K562 (cell line): ENCODE results near the gene MYH7. TPM values are rescaled to one million over a fixed set of nuclear protein-coding genes. Genes with fewer than 3 reads are reported as not detected.

Experiments
- ATAC-seq: fragments of 200-7000 bp; cut with Tn5 transposase; 3 replicates; pipeline ENCODE4 v1.9.1; 2020; ENCODE audit warnings: moderate library complexity
- BruUV-seq: library from RNA; stranded (reverse); fragments of 400-500 nt; replicated peaks from 2 replicates; lab custom pipeline; 2021; lab: Mats Ljungman, UMichigan
- CTCF ChIA-PET: fragments of 300-600 bp; formaldehyde crosslinking; extraction: SDS; loops from one replicate; lab custom pipeline; 2021; ENCODE audit warnings: low intra/inter-chr PET ratio; lab: Yijun Ruan, JAX
- POLR2A ChIA-PET: fragments of 300-600, 350-650 bp; sonication (Branson Sonifier 250); formaldehyde crosslinking; extraction: SDS; loops from one replicate; lab custom pipeline; 2021; ENCODE audit warnings: antibody characterized with exemption, inconsistent platforms; lab: Yijun Ruan, JAX
- DNase-seq, 4 experiments: peaks; one replicate each; pipeline versions ENCODE4 v3.0.0 to v3.0.0-alpha.2; 2011 to 2018; ENCODE audit warnings: low spot score in 3 of 4, mixed read lengths in 3 of 4; ENCODE audit errors: extremely low read depth in 1 of 4
- FAIRE-seq: peaks from 2 replicates; lab custom pipeline; 2011; peaks lifted over from hg19 to GRCh38; lab: Jason Lieb, UNC
- H2AFZ ChIP-seq: 2 replicates; pipeline ENCODE4 v1.6.0; 2011; ENCODE audit warnings: low read depth, low read length, control low read depth, inconsistent platforms
- H3K27ac ChIP-seq: fragments of 200-600 bp; 3 replicates; pipeline ENCODE4 v1.8.0; 2011; ENCODE audit warnings: low read depth, mild to moderate bottlenecking, control low read depth, inconsistent platforms, low read length, moderate library complexity, mixed read lengths; ENCODE audit errors: extremely low read depth
- H3K27me3 ChIP-seq, 2 experiments: fragments of 300-600 bp in 1 of 2; 2 replicates in 1 of 2; 3 replicates in 1 of 2; pipeline versions ENCODE4 v1.6.0 to v1.8.0; 2011; ENCODE audit warnings: inconsistent platforms in 2 of 2, low read length in 2 of 2, mild to moderate bottlenecking in 1 of 2, mixed read lengths in 1 of 2, moderate library complexity in 1 of 2; ENCODE audit not compliant: control insufficient read depth in 2 of 2, insufficient read depth in 2 of 2
- H3K36me3 ChIP-seq: fragments of 300-600 bp; 3 replicates; pipeline ENCODE4 v1.8.0; 2011; ENCODE audit warnings: mild to moderate bottlenecking, low read length, inconsistent platforms; ENCODE audit not compliant: control insufficient read depth, insufficient read depth
- H3K4me1 ChIP-seq, 2 experiments: fragments of 200-600 bp in 1 of 2; replicated peaks in 1 of 2; 2 replicates in 1 of 2; 3 replicates in 1 of 2; pipeline versions ENCODE4 v1.5.1 to v1.8.0; 2011; ENCODE audit warnings: inconsistent platforms in 2 of 2, low read length in 2 of 2, mild to moderate bottlenecking in 1 of 2, mixed read lengths in 1 of 2, moderate library complexity in 1 of 2; ENCODE audit not compliant: control insufficient read depth in 2 of 2, insufficient read depth in 2 of 2
- H3K4me2 ChIP-seq: 2 replicates; pipeline ENCODE4 v1.6.1; 2011; ENCODE audit warnings: low read length, control low read depth, inconsistent platforms, mixed read lengths; ENCODE audit not compliant: insufficient read depth
- H3K4me3 ChIP-seq: fragments of 200-600 bp; sonication (generic), shearing (Covaris generic); 2 replicates; pipeline ENCODE4 v1.5.1; 2016; ENCODE audit warnings: control low read depth, inconsistent platforms
- H3K79me2 ChIP-seq: fragments of 200-600 bp; 3 replicates; pipeline ENCODE4 v1.8.0; 2011; ENCODE audit warnings: low read length, inconsistent platforms; ENCODE audit not compliant: control insufficient read depth, insufficient read depth
- H3K9ac ChIP-seq, 2 experiments: 2 replicates each; pipeline versions ENCODE4 v1.6.0 to v1.6.1; 2011; ENCODE audit warnings: low read depth in 2 of 2, low read length in 2 of 2, control low read depth in 1 of 2, inconsistent platforms in 1 of 2, mild to moderate bottlenecking in 1 of 2, mixed read lengths in 1 of 2; ENCODE audit not compliant: insufficient read depth in 1 of 2
- H3K9me1 ChIP-seq: one replicate; pipeline ENCODE4 v1.6.0; 2011; ENCODE audit warnings: inconsistent platforms, mild to moderate bottlenecking, low read length, moderate library complexity; ENCODE audit not compliant: control insufficient read depth, insufficient read depth
- H3K9me3 ChIP-seq: replicated peaks from 2 replicates; pipeline ENCODE4 v1.5.1; 2011; ENCODE audit warnings: low read depth, low read length, inconsistent platforms; ENCODE audit not compliant: control insufficient read depth, insufficient read depth
- H4K20me1 ChIP-seq: replicated peaks from 2 replicates; pipeline ENCODE4 v1.6.1; 2011; ENCODE audit warnings: low read length, inconsistent platforms, mixed read lengths; ENCODE audit not compliant: control insufficient read depth, insufficient read depth
- BRCA1 ChIP-seq, 2 experiments: fragments of 450-650 bp in 1 of 2; sonication (generic) in 1 of 2; formaldehyde crosslinking in 1 of 2; IDR thresholded peaks; 2 replicates each; pipeline versions ENCODE4 v1.5.0 to v1.6.1; 2017 to 2020; ENCODE audit warnings: mild to moderate bottlenecking in 1 of 2, missing genetic modification reagents in 1 of 2
- BRD9 ChIP-seq: fragments of 450-650 bp; IDR thresholded peaks from 2 replicates; pipeline ENCODE4 v1.6.1; 2018; ENCODE audit warnings: low read depth; ENCODE audit not compliant: partially characterized antibody
- CBFA2T3 ChIP-seq: fragments of 450-650 bp; IDR thresholded peaks from 2 replicates; pipeline ENCODE4 v1.6.1; 2017
- CTBP1 ChIP-seq: fragments of 450-650 bp; IDR thresholded peaks from 2 replicates; pipeline ENCODE4 v1.6.1; 2016; ENCODE audit warnings: borderline replicate concordance
- DIDO1 ChIP-seq: fragments of 450-650 bp; IDR thresholded peaks from 2 replicates; pipeline ENCODE4 v1.6.1; 2016; ENCODE audit warnings: low read depth, missing biosample characterization, missing genetic modification characterization
- FOXK2 ChIP-seq, 2 experiments: fragments of 450-650 bp; IDR thresholded peaks in 1 of 2; conservative IDR thresholded peaks in 1 of 2; 2 replicates each; pipeline ENCODE4 v1.6.1; 2016; ENCODE audit warnings: low read depth in 2 of 2, mild to moderate bottlenecking in 1 of 2
- HDAC6 ChIP-seq: IDR thresholded peaks from 2 replicates; pipeline ENCODE4 v1.6.1; 2012; ENCODE audit warnings: low read depth, mild to moderate bottlenecking, control low read depth, inconsistent platforms, low read length, moderate library complexity
- HNRNPL ChIP-seq: fragments of 200-400 bp; formaldehyde crosslinking; IDR thresholded peaks from 2 replicates; pipeline ENCODE4 v1.6.1; 2017; ENCODE audit warnings: low read depth, mild to moderate bottlenecking, low read length
- MTA2 ChIP-seq: fragments of 450-650 bp; IDR thresholded peaks from 2 replicates; pipeline ENCODE4 v1.6.1; 2016; ENCODE audit warnings: low read depth
- NEUROD1 ChIP-seq: fragments of 150-350 bp; IDR thresholded peaks from 2 replicates; pipeline ENCODE4 v1.6.1; 2014; ENCODE audit warnings: borderline replicate concordance, low read length, low read depth; ENCODE audit not compliant: partially characterized antibody
- POLR2A ChIP-seq: fragments of 450-650 bp; conservative IDR thresholded peaks from 2 replicates; pipeline ENCODE4 v1.6.1; 2016
- RBM39 ChIP-seq: fragments of 200-400 bp; formaldehyde crosslinking; optimal IDR thresholded peaks from 2 replicates; pipeline ENCODE3; 2018; ENCODE audit warnings: low read depth, low read length
- RCOR1 ChIP-seq, 2 experiments: IDR thresholded peaks; 2 replicates each; pipeline ENCODE4 v1.6.1; 2012; ENCODE audit warnings: low read depth in 2 of 2, low read length in 2 of 2, borderline replicate concordance in 1 of 2, improper control_type of control experiment in 1 of 2
- TAL1 ChIP-seq: fragments of 450-650 bp; IDR thresholded peaks from 2 replicates; pipeline ENCODE4 v1.6.1; 2016; ENCODE audit warnings: mild to moderate bottlenecking
- U2AF2 ChIP-seq: fragments of 200-400 bp; formaldehyde crosslinking; optimal IDR thresholded peaks from 2 replicates; pipeline ENCODE3; 2017; ENCODE audit warnings: low read depth, mild to moderate bottlenecking, low read length
- ZNF589 ChIP-seq: fragments of 200-800 bp; sonication (Bioruptor generic); IDR thresholded peaks from 2 replicates; pipeline ENCODE4 v1.6.1; 2016; ENCODE audit warnings: low read depth, missing genetic modification characterization, missing compliant biosample characterization
- ZZZ3 ChIP-seq: fragments of 450-650 bp; IDR thresholded peaks from 2 replicates; pipeline ENCODE4 v1.6.1; 2016; ENCODE audit warnings: antibody characterized with exemption, mild to moderate bottlenecking, moderate library complexity
- WGBS: fragments of 100-300 bp; shearing (Covaris generic); methylation state at CpG from one replicate; pipeline ENCODE4 v1.1.6; 2016; ENCODE audit warnings: low coverage, mixed read lengths; ENCODE audit not compliant: insufficient coverage; ENCODE audit errors: missing lambda C conversion rate; 5-methylcytosine and 5-hydroxymethylcytosine counted together
- in situ Hi-C: fragments of 300-500 bp; cut with MboI; formaldehyde crosslinking; loops from 4 replicates; pipeline ENCODE4 v1.15.0; 2018; ENCODE audit warnings: inconsistent platforms, mixed read lengths
- intact Hi-C: fragments of 100-400 bp; cut with micrococcal nuclease; formaldehyde crosslinking; loops from 2 replicates; pipeline ENCODE4 v1.14.2; 2022
- polyA plus RNA-seq, 8 experiments: library from polyadenylated mRNA; depleted of rRNA in 4 of 8; stranded (reverse) in 5 of 8; unstranded in 3 of 8; fragments of >200 nt; fragmentation: Nextera tagmentation in 2 of 8; fragmentation: Illumina TruSeq in 1 of 8; extraction: Ambion mirVana in 2 of 8; extraction: Trizol in 1 of 8; gene quantifications; 2 replicates each; pipeline versions ENCODE4 v1.2.1 to v1.2.3, GENCODE V29; 2011 to 2014; ENCODE audit warnings: inconsistent platforms in 1 of 8, missing spikeins in 1 of 8
- total RNA-seq, 7 experiments: library from RNA; depleted of rRNA in 6 of 7; stranded (reverse); fragments of >200 nt in 6 of 7; fragmentation: Illumina TruSeq in 2 of 7; extraction: Trizol in 2 of 7; gene quantifications; 2 replicates each; pipeline versions ENCODE4 v1.2.1 to v1.2.3, GENCODE V29; 2011 to 2021; ENCODE audit warnings: low replicate concordance in 1 of 7
- TF ChIP-seq, protein P1 (sequence below): fragments of 250-450 bp; sonication (Bioruptor Pico); IDR thresholded peaks from 2 replicates; pipeline ENCODE4 v1.9.0; 2021; ENCODE audit warnings: mild to moderate bottlenecking
- TF ChIP-seq, protein P2 (sequence below): fragments of 450-650 bp; IDR thresholded peaks from 2 replicates; pipeline ENCODE4 v1.6.1; 2017; ENCODE audit warnings: antibody characterized with exemption, mild to moderate bottlenecking

Gene MYH7
- total and polyA plus RNA-seq, 9 of the 15 experiments (the other 6 are each of a cell fraction or from before 2014, with no cell fraction given): not detected

DNA sequence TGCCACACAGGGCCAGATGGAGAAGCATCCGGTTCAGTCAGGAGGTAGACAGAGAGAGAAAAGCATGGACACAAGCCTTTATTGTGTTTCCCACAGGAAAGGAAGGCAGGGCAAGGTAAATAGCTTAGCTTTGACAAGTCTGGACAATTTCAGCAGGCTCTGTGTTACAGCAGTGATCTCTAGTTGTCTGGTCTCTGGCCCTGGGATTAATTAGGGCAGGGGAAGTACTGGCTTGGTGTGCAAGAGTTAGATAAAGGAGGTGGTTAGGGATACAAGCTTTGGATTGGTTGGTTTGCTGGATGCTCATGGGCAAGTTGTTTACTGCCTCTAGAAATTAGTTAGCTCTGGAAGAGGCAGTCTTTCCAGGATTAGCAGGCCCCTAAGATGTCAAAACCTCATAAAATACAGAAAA lies 19.0 kb upstream of the MYH7 start:
- BruUV-seq: no TSS peak
- H3K9me3 ChIP-seq: peaks cover 2% of the 10 kb centered on the region; the same call in 1 of the 2 replicates
- no peaks in the 10 kb centered on the region for H3K36me3 ChIP-seq
- H3K27ac ChIP-seq: peak overlapping the region; percentile 83
- H2AFZ ChIP-seq: peak overlapping the region; percentile 71
- intact Hi-C loops (loop anchor here (10.0 kb wide), 1 partner anchor 130 kb away; the partner anchor contains the start of gene PABPN1), in situ Hi-C loops (no loop called here)
- H3K79me2 ChIP-seq: no peaks in the 10 kb centered on the region
- no peaks in the 10 kb centered on the region for H3K27me3 ChIP-seq
- ChIA-PET POLR2A (interaction anchor here (0.6 to 1.7 kb wide), 5 partner anchors 11 to 377 kb away, joined by 3 to 5 read pairs (median 3); no protein-coding TSS in a partner anchor), CTCF (no interaction called here)
- H4K20me1 ChIP-seq: no peaks in the 10 kb centered on the region
- 0% methylated on average over 1 of the region's 1 CpG for WGBS
- peak; percentile 43 to 89 (median 67) for DNase-seq
- peaks cover 3 to 10% of the 10 kb centered on the region in 2 experiments; a peak in 2 of 5 replicates for H3K4me1 ChIP-seq
- peak; percentile 99 for ATAC-seq
- FAIRE-seq: peak; percentile 97
- peak overlapping the region in 1 of 2 experiments; percentile 58; a peak in 2 of 4 replicates for H3K9ac ChIP-seq
- no peaks in the 10 kb centered on the region for H3K9me1 ChIP-seq
- H3K4me3 ChIP-seq: no peak overlapping the region
- peak overlapping the region; percentile 68 for H3K4me2 ChIP-seq
- TF ChIP-seq U2AF2 (no peak), ZNF589 (CRISPR knock-in tag) (0 out of 2 replicates have a peak, but pooled peaks have one; percentile 26), FOXK2 (conservative IDR thresholded peaks at IDR 0.05 in 1 of 2, IDR thresholded peaks at IDR 0.05 in 1 of 2; ENCODE audit: low read depth in 2 of 2) (peak; percentile 74 to 78), RBM39 (no peak), POLR2A (peak; percentile 42; the same call in 1 of the 2 replicates), DIDO1 (tag) (no peak), ZZZ3 (no peak), TAL1 (peak; percentile 88), BRD9 (peak; percentile 96), CBFA2T3 (peak; percentile 92), CTBP1 (peak; percentile 81), BRCA1 (IDR thresholded peaks at IDR 0.05) (peak; percentile 95; the same call in 1 of the 2 replicates), BRCA1 (CRISPR knock-in tag; IDR thresholded peaks at IDR 0.05) (no peak), HDAC6 (no peak), NEUROD1 (peak; percentile 40), HNRNPL (no peak), RCOR1 (IDR thresholded peaks at IDR 0.05; ENCODE audit: borderline replicate concordance in 1 of 2, low read depth in 2 of 2, low read length in 2 of 2) (peak in 1 of 2 experiments; percentile 78; a peak in 2 of 4 replicates), MTA2 (peak; percentile 81)
- TF ChIP-seq, protein P1, sequence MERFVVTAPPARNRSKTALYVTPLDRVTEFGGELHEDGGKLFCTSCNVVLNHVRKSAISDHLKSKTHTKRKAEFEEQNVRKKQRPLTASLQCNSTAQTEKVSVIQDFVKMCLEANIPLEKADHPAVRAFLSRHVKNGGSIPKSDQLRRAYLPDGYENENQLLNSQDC (CRISPR knock-in tag): no peak
- TF ChIP-seq, protein P2, sequence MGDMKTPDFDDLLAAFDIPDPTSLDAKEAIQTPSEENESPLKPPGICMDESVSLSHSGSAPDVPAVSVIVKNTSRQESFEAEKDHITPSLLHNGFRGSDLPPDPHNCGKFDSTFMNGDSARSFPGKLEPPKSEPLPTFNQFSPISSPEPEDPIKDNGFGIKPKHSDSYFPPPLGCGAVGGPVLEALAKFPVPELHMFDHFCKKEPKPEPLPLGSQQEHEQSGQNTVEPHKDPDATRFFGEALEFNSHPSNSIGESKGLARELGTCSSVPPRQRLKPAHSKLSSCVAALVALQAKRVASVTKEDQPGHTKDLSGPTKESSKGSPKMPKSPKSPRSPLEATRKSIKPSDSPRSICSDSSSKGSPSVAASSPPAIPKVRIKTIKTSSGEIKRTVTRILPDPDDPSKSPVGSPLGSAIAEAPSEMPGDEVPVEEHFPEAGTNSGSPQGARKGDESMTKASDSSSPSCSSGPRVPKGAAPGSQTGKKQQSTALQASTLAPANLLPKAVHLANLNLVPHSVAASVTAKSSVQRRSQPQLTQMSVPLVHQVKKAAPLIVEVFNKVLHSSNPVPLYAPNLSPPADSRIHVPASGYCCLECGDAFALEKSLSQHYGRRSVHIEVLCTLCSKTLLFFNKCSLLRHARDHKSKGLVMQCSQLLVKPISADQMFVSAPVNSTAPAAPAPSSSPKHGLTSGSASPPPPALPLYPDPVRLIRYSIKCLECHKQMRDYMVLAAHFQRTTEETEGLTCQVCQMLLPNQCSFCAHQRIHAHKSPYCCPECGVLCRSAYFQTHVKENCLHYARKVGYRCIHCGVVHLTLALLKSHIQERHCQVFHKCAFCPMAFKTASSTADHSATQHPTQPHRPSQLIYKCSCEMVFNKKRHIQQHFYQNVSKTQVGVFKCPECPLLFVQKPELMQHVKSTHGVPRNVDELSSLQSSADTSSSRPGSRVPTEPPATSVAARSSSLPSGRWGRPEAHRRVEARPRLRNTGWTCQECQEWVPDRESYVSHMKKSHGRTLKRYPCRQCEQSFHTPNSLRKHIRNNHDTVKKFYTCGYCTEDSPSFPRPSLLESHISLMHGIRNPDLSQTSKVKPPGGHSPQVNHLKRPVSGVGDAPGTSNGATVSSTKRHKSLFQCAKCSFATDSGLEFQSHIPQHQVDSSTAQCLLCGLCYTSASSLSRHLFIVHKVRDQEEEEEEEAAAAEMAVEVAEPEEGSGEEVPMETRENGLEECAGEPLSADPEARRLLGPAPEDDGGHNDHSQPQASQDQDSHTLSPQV: peak; percentile 38; the same call in 1 of the 2 replicates
